Tibial nerve (tissue), 4 donors: ENCODE data around the gene DDX20.

Experiments used
- CTCF ChIP-seq, 5 experiments: fragments of 200-600 bp in 3 of 5; fragments of 450-650 bp in 2 of 5; sonication (generic) in 3 of 5; IDR thresholded peaks; one replicate each; pipeline ENCODE4 v1.5.1; 2016 to 2019; ENCODE audit warnings: antibody characterized with exemption in 5 of 5, mild to moderate bottlenecking in 3 of 5, moderate library complexity in 2 of 5
- EP300 ChIP-seq, 2 donors: sonication (generic); formaldehyde crosslinking; IDR thresholded peaks; one replicate each; pipeline ENCODE4 v1.6.1; 2017; ENCODE audit warnings: antibody characterized with exemption in 2 of 2, mild to moderate bottlenecking in 1 of 2
- POLR2A ChIP-seq, 2 donors: fragments of 450-650 bp; IDR thresholded peaks; one replicate each; pipeline ENCODE4 v1.6.1; 2017; ENCODE audit warnings: antibody characterized with exemption in 2 of 2, mild to moderate bottlenecking in 2 of 2, moderate library complexity in 2 of 2

GRCh38 chr1:111793923-111794322 lies 38.2 kb downstream of the DDX20 start:
- TF ChIP-seq EP300 (IDR thresholded peaks at IDR 0.05) (no peak), CTCF (IDR thresholded peaks at IDR 0.05) (no peak), POLR2A (IDR thresholded peaks at IDR 0.05) (no peak)
